ENCODE data around the gene KLHL30. TPM values are rescaled to one million over a fixed set of nuclear protein-coding genes. Genes with fewer than 3 reads are reported as not detected.

The KLHL30 gene
- total RNA-seq, 1 experiment from 2014 or later: not detected

DNA sequence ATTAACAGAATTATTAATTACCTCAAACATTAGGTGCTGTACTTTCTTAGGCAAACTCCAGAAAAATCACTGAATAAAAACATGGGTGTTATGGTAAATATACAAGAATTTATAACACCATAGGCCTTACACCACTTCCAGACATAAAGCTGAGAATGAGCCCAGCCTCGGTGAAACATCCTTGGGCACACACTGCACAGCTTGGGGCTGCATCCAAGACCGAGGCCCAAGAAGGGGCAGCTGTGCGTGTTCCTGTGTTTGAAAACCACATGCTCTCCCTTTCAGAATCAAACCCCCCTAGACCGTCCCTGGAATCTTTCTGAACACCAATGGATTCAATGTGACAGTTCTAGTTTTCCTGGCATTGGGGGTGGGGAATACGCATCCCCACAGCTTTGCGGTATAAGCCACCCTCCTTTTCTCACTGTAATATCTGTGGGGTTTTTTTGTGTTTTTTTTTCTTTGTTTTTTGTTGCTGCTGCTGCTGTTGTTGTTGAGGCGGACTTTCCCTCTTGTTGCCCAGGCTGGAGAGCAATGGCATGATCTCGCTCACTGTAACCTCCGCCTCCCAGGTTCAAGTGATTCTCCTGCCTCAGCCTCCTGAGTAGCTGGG lies 33.2 kb downstream of the KLHL30 start:
- Histone ChIP-seq H2AFZ (ENCODE audit: low read length) (no peak overlapping the region), H3K79me1 (ENCODE audit: insufficient read depth, low read depth, low read length, poor library complexity, severe bottlenecking) (no peaks in the 10 kb centered on the region), H3K79me2 (ENCODE audit: insufficient read depth, low read length) (no peaks in the 10 kb centered on the region), H2BK12ac (ENCODE audit: insufficient read length, low read depth, low read length) (no peak overlapping the region), H3T11ph (ENCODE audit: low read length) (no peak overlapping the region), H3K14ac (ENCODE audit: insufficient read depth, low read length) (no peak overlapping the region), H2BK120ac (ENCODE audit: low read depth, low read length, poor library complexity, severe bottlenecking) (no peak overlapping the region), H3K23ac (ENCODE audit: insufficient read length, low read depth, low read length) (no peak overlapping the region), H4K8ac (replicated peaks; ENCODE audit: insufficient read length, low read depth, low read length) (no peak overlapping the region), H3K9me3 (ENCODE audit: control insufficient read depth, low read depth, low read length) (no peaks in the 10 kb centered on the region), H3K4ac (ENCODE audit: low read depth, low read length) (no peak overlapping the region), H2BK15ac (ENCODE audit: low read depth, low read length) (no peak overlapping the region), H3K27me3 (ENCODE audit: insufficient read depth, low read length) (no peaks in the 10 kb centered on the region), H3K4me1 (ENCODE audit: insufficient read depth, low read length) (no peaks in the 10 kb centered on the region), H3K4me2 (ENCODE audit: insufficient read depth, insufficient read length, low read length) (no peak overlapping the region), H2BK5ac (ENCODE audit: insufficient read length, low read length) (no peak overlapping the region), H2AK5ac (ENCODE audit: insufficient read length, low read length) (no peak overlapping the region), H3K23me2 (ENCODE audit: insufficient read length, low read depth, low read length, poor library complexity, severe bottlenecking) (no peaks in the 10 kb centered on the region), H4K91ac (ENCODE audit: insufficient read length, low read depth, low read length) (no peak overlapping the region), H4K5ac (ENCODE audit: insufficient read length, low read depth, low read length) (no peak overlapping the region), H2BK20ac (ENCODE audit: low read depth, low read length, poor library complexity, severe bottlenecking) (no peak overlapping the region), H3K56ac (ENCODE audit: insufficient read length, low read depth, low read length) (no peak overlapping the region), H3K27ac (ENCODE audit: insufficient read length, low read depth, low read length) (no peak overlapping the region), H4K20me1 (ENCODE audit: control insufficient read depth, insufficient read depth, insufficient read length) (no peaks in the 10 kb centered on the region), H3K18ac (ENCODE audit: insufficient read length, low read depth, low read length) (no peak overlapping the region), H3K9ac (ENCODE audit: extremely low read depth, insufficient read length, low read length) (no peak overlapping the region)
- no peaks in the 10 kb centered on the region for H3K4me1 Mint-ChIP-seq
- TF ChIP-seq, protein P1, sequence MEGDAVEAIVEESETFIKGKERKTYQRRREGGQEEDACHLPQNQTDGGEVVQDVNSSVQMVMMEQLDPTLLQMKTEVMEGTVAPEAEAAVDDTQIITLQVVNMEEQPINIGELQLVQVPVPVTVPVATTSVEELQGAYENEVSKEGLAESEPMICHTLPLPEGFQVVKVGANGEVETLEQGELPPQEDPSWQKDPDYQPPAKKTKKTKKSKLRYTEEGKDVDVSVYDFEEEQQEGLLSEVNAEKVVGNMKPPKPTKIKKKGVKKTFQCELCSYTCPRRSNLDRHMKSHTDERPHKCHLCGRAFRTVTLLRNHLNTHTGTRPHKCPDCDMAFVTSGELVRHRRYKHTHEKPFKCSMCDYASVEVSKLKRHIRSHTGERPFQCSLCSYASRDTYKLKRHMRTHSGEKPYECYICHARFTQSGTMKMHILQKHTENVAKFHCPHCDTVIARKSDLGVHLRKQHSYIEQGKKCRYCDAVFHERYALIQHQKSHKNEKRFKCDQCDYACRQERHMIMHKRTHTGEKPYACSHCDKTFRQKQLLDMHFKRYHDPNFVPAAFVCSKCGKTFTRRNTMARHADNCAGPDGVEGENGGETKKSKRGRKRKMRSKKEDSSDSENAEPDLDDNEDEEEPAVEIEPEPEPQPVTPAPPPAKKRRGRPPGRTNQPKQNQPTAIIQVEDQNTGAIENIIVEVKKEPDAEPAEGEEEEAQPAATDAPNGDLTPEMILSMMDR (conservative IDR thresholded peaks at IDR 0.05): no peak
- peak overlapping the region in 1 of 3 experiments; percentile 69; a peak in 1 of 7 replicates for H3K27ac Mint-ChIP-seq
- no peak for DNase-seq
- no peak overlapping the region for H3K4me3 Mint-ChIP-seq
- no CpG with 5 or more reads among the region's 9 CpGs for WGBS (ENCODE audit: extremely low coverage, insufficient read length, low lambda C conversion rate)
- no peaks in the 10 kb centered on the region for H3K27me3 Mint-ChIP-seq (ENCODE audit: low read depth)
- peaks cover 16 to 58% (median 35%) of the 10 kb centered on the region in 3 experiments; a peak in 6 of 7 replicates for H3K36me3 Mint-ChIP-seq (ENCODE audit: insufficient read depth in 1 of 3, low read depth in 3 of 3)
- H3K9me3 Mint-ChIP-seq: no peaks in the 10 kb centered on the region
